HCT116 (cell line): ENCODE data around the gene TRPM3. TPM values are rescaled to one million over a fixed set of nuclear protein-coding genes. Genes with fewer than 3 reads are reported as not detected.

ENCODE experiments used
- ATAC-seq: fragments of 200-7000 bp; cut with Tn5 transposase; 2 replicates; pipeline ENCODE4 v1.9.1; 2020; ENCODE audit warnings: mild to moderate bottlenecking, moderate library complexity
- BruUV-seq: library from RNA; stranded (reverse); fragments of 400-500 nt; replicated peaks from 2 replicates; lab custom pipeline; 2021; lab: Mats Ljungman, UMichigan
- CTCF ChIA-PET: fragments of 300-600 bp; sonication (Branson Sonifier 250); formaldehyde crosslinking; loops from one replicate; lab custom pipeline; 2021; ENCODE audit warnings: antibody characterized with exemption; lab: Charles Lee
- POLR2A ChIA-PET: fragments of 300-600, 350-600 bp; sonication (Branson Sonifier 250); formaldehyde crosslinking; loops from one replicate; lab custom pipeline; 2021; ENCODE audit warnings: antibody characterized with exemption; lab: Charles Lee
- RAD21 ChIA-PET, 2 experiments: fragments of 300-600 bp; sonication (Branson Sonifier 250); formaldehyde crosslinking; loops; one replicate each; lab custom pipeline; 2023; ENCODE audit warnings: low total read pairs in 2 of 2; ENCODE audit not compliant: uncharacterized antibody in 2 of 2, unreplicated experiment in 2 of 2, low non-redundant PET in 1 of 2; lab: Charles Lee
- DNase-seq: peaks from one replicate; pipeline ENCODE4 v3.0.0-alpha.2; 2010; ENCODE audit warnings: low read depth, low spot score
- H2AFZ ChIP-seq: fragments of 200-600 bp; shearing (Covaris generic), sonication (generic); 2 replicates; pipeline ENCODE4 v1.6.1; 2017; ENCODE audit warnings: low read depth, mixed run types, mixed read lengths, antibody characterized with exemption, low read length; ENCODE audit not compliant: poor library complexity, severe bottlenecking
- H3K27ac ChIP-seq: 2 replicates; pipeline ENCODE4 v1.5.1; 2012; ENCODE audit warnings: low read depth, low read length
- H3K27me3 ChIP-seq: fragments of 200-600 bp; sonication (generic); 2 replicates; pipeline ENCODE4 v1.6.1; 2016; ENCODE audit warnings: mixed run types, low read length, mixed read lengths; ENCODE audit not compliant: insufficient read depth
- H3K36me3 ChIP-seq, 2 experiments: fragments of 200-500 bp in 1 of 2; fragments of 200-600 bp in 1 of 2; sonication (Bioruptor generic) in 1 of 2; sonication (generic) in 1 of 2; 2 replicates each; pipeline versions ENCODE4 v1.5.1 to v1.6.1; 2014 to 2016; ENCODE audit warnings: low read length in 2 of 2, inconsistent platforms in 1 of 2, mixed read lengths in 1 of 2, mixed run types in 1 of 2; ENCODE audit not compliant: insufficient read depth in 2 of 2, control insufficient read depth in 1 of 2
- H3K4me1 ChIP-seq, 2 experiments: fragments of 200-600 bp in 1 of 2; sonication (generic) in 1 of 2; 2 replicates each; pipeline versions ENCODE4 v1.5.1 to v1.6.1; 2012 to 2017; ENCODE audit warnings: low read length in 2 of 2, inconsistent platforms in 1 of 2, mild to moderate bottlenecking in 1 of 2, mixed read lengths in 1 of 2, mixed run types in 1 of 2, moderate library complexity in 1 of 2; ENCODE audit not compliant: insufficient read depth in 2 of 2, control insufficient read depth in 1 of 2
- H3K4me2 ChIP-seq: fragments of 200-600 bp; sonication (generic); 2 replicates; pipeline ENCODE4 v1.6.1; 2017; ENCODE audit warnings: mixed run types, low read length, mixed read lengths
- H3K4me3 ChIP-seq, 2 experiments: fragments of 200-600 bp in 1 of 2; sonication (generic) in 1 of 2; replicated peaks in 1 of 2; 2 replicates each; pipeline ENCODE4 v1.5.1; 2011 to 2016; ENCODE audit warnings: low read length in 2 of 2, control low read depth in 1 of 2, low read depth in 1 of 2, mild to moderate bottlenecking in 1 of 2, mixed read lengths in 1 of 2, mixed run types in 1 of 2
- H3K79me2 ChIP-seq: fragments of 200-600 bp; sonication (generic); 2 replicates; pipeline ENCODE4 v1.6.1; 2017; ENCODE audit warnings: mild to moderate bottlenecking, mixed run types, low read length, moderate library complexity, mixed read lengths; ENCODE audit not compliant: insufficient read depth
- H3K9ac ChIP-seq: fragments of 200-600 bp; sonication (generic); 2 replicates; pipeline ENCODE4 v1.6.1; 2016; ENCODE audit warnings: low read length, mixed read lengths
- H3K9me2 ChIP-seq: fragments of 200-600 bp; sonication (generic), shearing (Covaris generic); 2 replicates; pipeline ENCODE4 v1.6.1; 2017; ENCODE audit warnings: mixed run types, mild to moderate bottlenecking, moderate library complexity; ENCODE audit not compliant: insufficient read depth
- H3K9me3 ChIP-seq, 2 experiments: fragments of 200-500 bp in 1 of 2; fragments of 200-600 bp in 1 of 2; sonication (Bioruptor generic) in 1 of 2; sonication (generic) in 1 of 2; 2 replicates each; pipeline ENCODE4 v1.6.1; 2014 to 2017; ENCODE audit warnings: low read length in 2 of 2, mixed read lengths in 2 of 2, inconsistent platforms in 1 of 2, low read depth in 1 of 2, mild to moderate bottlenecking in 1 of 2, mixed run types in 1 of 2, moderate library complexity in 1 of 2; ENCODE audit not compliant: control insufficient read depth in 1 of 2, insufficient read depth in 1 of 2
- H4K20me1 ChIP-seq: fragments of 200-600 bp; sonication (generic), shearing (Covaris generic); 2 replicates; pipeline ENCODE4 v1.6.1; 2017; ENCODE audit warnings: mixed run types, mild to moderate bottlenecking, moderate library complexity; ENCODE audit not compliant: insufficient read depth
- ATF3 ChIP-seq: IDR thresholded peaks from 2 replicates; pipeline ENCODE4 v1.6.1; 2012
- CBX3 ChIP-seq: IDR thresholded peaks from 2 replicates; pipeline ENCODE4 v1.6.1; 2012; ENCODE audit warnings: low read depth
- CTCF ChIP-seq, 3 experiments: fragments of 200-600 bp in 1 of 3; sonication (generic) in 1 of 3; IDR thresholded peaks in 2 of 3; conservative IDR thresholded peaks in 1 of 3; 2 replicates each; pipeline ENCODE4 v1.5.1; 2012 to 2017; ENCODE audit warnings: low read depth in 2 of 3, low read length in 2 of 3, antibody characterized with exemption in 1 of 3, borderline replicate concordance in 1 of 3, control low read depth in 1 of 3, mild to moderate bottlenecking in 1 of 3, mixed read lengths in 1 of 3, mixed run types in 1 of 3, moderate library complexity in 1 of 3; ENCODE audit not compliant: insufficient read depth in 1 of 3
- EGR1 ChIP-seq: IDR thresholded peaks from 2 replicates; pipeline ENCODE4 v1.6.1; 2012; ENCODE audit warnings: low read depth
- EZH2phosphoT487 ChIP-seq: fragments of 200-600 bp; IDR thresholded peaks from 2 replicates; pipeline ENCODE4 v1.6.1; 2018; ENCODE audit warnings: antibody characterized with exemption, borderline replicate concordance
- JUND ChIP-seq: IDR thresholded peaks from 2 replicates; pipeline ENCODE4 v1.6.1; 2012
- POLR2A ChIP-seq: IDR thresholded peaks from 2 replicates; pipeline ENCODE4 v1.7.0; 2011; ENCODE audit warnings: borderline replicate concordance; ENCODE audit not compliant: insufficient read depth, insufficient read length; ENCODE audit errors: extremely low read depth
- RAD21 ChIP-seq: IDR thresholded peaks from 2 replicates; pipeline ENCODE4 v1.6.1; 2012; ENCODE audit warnings: low read depth, mild to moderate bottlenecking
- REST ChIP-seq: IDR thresholded peaks from 2 replicates; pipeline ENCODE4 v1.6.1; 2012; ENCODE audit warnings: low read depth
- SIN3A ChIP-seq: IDR thresholded peaks from 2 replicates; pipeline ENCODE4 v1.6.1; 2012; ENCODE audit warnings: low read depth
- SRF ChIP-seq: IDR thresholded peaks from 2 replicates; pipeline ENCODE4 v1.6.1; 2012; ENCODE audit warnings: low read depth
- TCF7L2 ChIP-seq: IDR thresholded peaks from 2 replicates; pipeline ENCODE4 v1.7.0; 2011; ENCODE audit warnings: borderline replicate concordance, inconsistent platforms; ENCODE audit not compliant: insufficient read depth, insufficient read length; ENCODE audit errors: extremely low read depth
- YY1 ChIP-seq: IDR thresholded peaks from 2 replicates; pipeline ENCODE4 v1.6.1; 2011; ENCODE audit warnings: low read length, low read depth, moderate library complexity, mild to moderate bottlenecking; ENCODE audit not compliant: insufficient replicate concordance; ENCODE audit errors: extremely low read depth
- ZBTB33 ChIP-seq: IDR thresholded peaks from 2 replicates; pipeline ENCODE4 v1.6.1; 2011; ENCODE audit warnings: mild to moderate bottlenecking, low read length, moderate library complexity; ENCODE audit not compliant: insufficient replicate concordance; ENCODE audit errors: extremely low read depth
- ZFX ChIP-seq: fragments of 450-650 bp; IDR thresholded peaks from 2 replicates; pipeline ENCODE4 v1.6.1; 2017
- intact Hi-C: fragments of 100-400 bp; cut with micrococcal nuclease; formaldehyde crosslinking; loops from 2 replicates; pipeline ENCODE4 v1.10.0; 2022
- total RNA-seq: library from RNA; stranded (reverse); gene quantifications from one replicate; pipeline ENCODE4 v1.2.1, GENCODE V29; 2021; ENCODE audit not compliant: unreplicated experiment

Gene TRPM3
- total RNA-seq, 1 experiment from 2014 or later, result not detected

- ChIA-PET RAD21 (no interaction called here), POLR2A (no interaction called here), CTCF (no interaction called here)
- Histone ChIP-seq H3K9ac (no peak overlapping the region), H3K27ac (no peak overlapping the region), H3K27me3 (peaks cover 4% of the 10 kb centered on the region; the same call in 1 of the 2 replicates), H3K79me2 (no peaks in the 10 kb centered on the region), H2AFZ (no peak overlapping the region), H3K9me3 (no peaks in the 10 kb centered on the region), H3K4me3 (no peak overlapping the region), H3K4me2 (no peak overlapping the region), H3K36me3 (no peaks in the 10 kb centered on the region), H4K20me1 (no peaks in the 10 kb centered on the region), H3K9me2 (no peaks in the 10 kb centered on the region), H3K4me1 (no peaks in the 10 kb centered on the region)
- BruUV-seq, result no TSS peak
- TF ChIP-seq JUND, result no peak
- no peak for TF ChIP-seq REST
- TF ChIP-seq EZH2phosphoT487, result no peak
- no peak for TF ChIP-seq SRF
- no peak for TF ChIP-seq POLR2A
- no peak for TF ChIP-seq SIN3A
- no peak for TF ChIP-seq RAD21
- TF ChIP-seq TCF7L2, result no peak
- no peak for TF ChIP-seq EGR1
- TF ChIP-seq ZFX, result no peak
- no peak for TF ChIP-seq ZBTB33
- no peak for TF ChIP-seq YY1
- TF ChIP-seq CTCF (IDR thresholded peaks at IDR 0.05 in 2 of 3, conservative IDR thresholded peaks at IDR 0.05 in 1 of 3; ENCODE audit: borderline replicate concordance in 1 of 3, insufficient read depth in 1 of 3, low read depth in 2 of 3, low read length in 2 of 3), result no peak
- no peak for TF ChIP-seq ATF3
- no peak for TF ChIP-seq CBX3
- intact Hi-C loops, result no loop called here
- ATAC-seq (no peak), DNase-seq (no peak)
Measured at GRCh38 chr9:70588381-70588780, 533.0 kb downstream of the TRPM3 start.
